ENCODE data around the gene DIS3L. TPM values are rescaled to one million over a fixed set of nuclear protein-coding genes. Genes with fewer than 3 reads are reported as not detected.
"Not testable (repeated sequence)": the region's sequence is repeated elsewhere in the genome, so short reads cannot be mapped to it uniquely, and the experiment has no call there.

DIS3L gene
- total RNA-seq = 27.2 TPM

GRCh38 chr15:66293419-66294156, at the start of gene DIS3L:
DIS3L (plus strand) TSS chr15:66293568; CDS start chr15:66293597, 29 bp downstream.
- ATAC-seq (peak; percentile 90), DNase-seq (ENCODE audit: low spot score) (peak; percentile 73)

- ATAC-seq; DNase-seq (ENCODE audit: low spot score): not testable (repeated sequence)
Measured at GRCh38 chr15:66245832-66246231, 47.5 kb upstream of the DIS3L start.

GRCh38 chr15:66246937-66247336, 46.4 kb upstream of the DIS3L start:
- ATAC-seq = no peak
- DNase-seq (ENCODE audit: low spot score) = no peak

GRCh38 chr15:66249605-66250174, 43.7 kb upstream of the DIS3L start:
- DNase-seq (ENCODE audit: low spot score) (no peak), ATAC-seq (no peak)

- DNase-seq (ENCODE audit: low spot score) = no peak
- ATAC-seq = no peak
Measured at GRCh38 chr15:66251065-66251789, 42.1 kb upstream of the DIS3L start.

GRCh38 chr15:66251790-66252684, 41.3 kb upstream of the DIS3L start:
- ATAC-seq (peak; percentile 90), DNase-seq (ENCODE audit: low spot score) (peak; percentile 61)

GRCh38 chr15:66252685-66253417, 40.5 kb upstream of the DIS3L start:
- DNase-seq (ENCODE audit: low spot score) (no peak), ATAC-seq (peak; percentile 45)

- DNase-seq (ENCODE audit: low spot score) = no peak
- peak; percentile 61 for ATAC-seq
Measured at GRCh38 chr15:66253418-66254088, 39.8 kb upstream of the DIS3L start, which contains the start of gene MEGF11. MEGF11 (minus strand) TSS chr15:66253750; CDS start chr15:66128403, 125,347 bp downstream.

- DNase-seq (ENCODE audit: low spot score) (no peak), ATAC-seq (no peak)
Measured at GRCh38 chr15:66254089-66254950, 39.0 kb upstream of the DIS3L start.

- DNase-seq (ENCODE audit: low spot score) (no peak), ATAC-seq (no peak)
Measured at GRCh38 chr15:66254951-66255676, 38.3 kb upstream of the DIS3L start.

GRCh38 chr15:66256692-66257091, 36.7 kb upstream of the DIS3L start:
- ATAC-seq (no peak), DNase-seq (ENCODE audit: low spot score) (no peak)

- ATAC-seq = peak; percentile 48
- no peak for DNase-seq (ENCODE audit: low spot score)
Measured at GRCh38 chr15:66261056-66261455, 32.3 kb upstream of the DIS3L start.

GRCh38 chr15:66262837-66263236, 30.5 kb upstream of the DIS3L start:
- not testable (repeated sequence) for ATAC-seq

GRCh38 chr15:66264859-66265513, 28.4 kb upstream of the DIS3L start:
- DNase-seq (ENCODE audit: low spot score) = no peak
- ATAC-seq = no peak

More at GRCh38 chr15:66262837-66263236, 30.5 kb upstream of the DIS3L start:
- DNase-seq (ENCODE audit: low spot score) = not testable (repeated sequence)

- no peak for ATAC-seq
- no peak for DNase-seq (ENCODE audit: low spot score)
Measured at GRCh38 chr15:66269326-66270090, 23.9 kb upstream of the DIS3L start.

GRCh38 chr15:66270932-66271331, 22.4 kb upstream of the DIS3L start:
- ATAC-seq (no peak), DNase-seq (ENCODE audit: low spot score) (no peak)

Data from left lobe of liver (tissue), 2 donors.